Endothelial cell of hepatic sinusoid (primary cell): ENCODE data around the gene GALNT10.

ENCODE experiments used
- in situ Hi-C: cut with HindIII; loops from 2 replicates; pipeline ENCODE4 v1.10.0; 2017; ENCODE audit warnings: low sequenced_read_pairs

GALNT10 gene

DNA sequence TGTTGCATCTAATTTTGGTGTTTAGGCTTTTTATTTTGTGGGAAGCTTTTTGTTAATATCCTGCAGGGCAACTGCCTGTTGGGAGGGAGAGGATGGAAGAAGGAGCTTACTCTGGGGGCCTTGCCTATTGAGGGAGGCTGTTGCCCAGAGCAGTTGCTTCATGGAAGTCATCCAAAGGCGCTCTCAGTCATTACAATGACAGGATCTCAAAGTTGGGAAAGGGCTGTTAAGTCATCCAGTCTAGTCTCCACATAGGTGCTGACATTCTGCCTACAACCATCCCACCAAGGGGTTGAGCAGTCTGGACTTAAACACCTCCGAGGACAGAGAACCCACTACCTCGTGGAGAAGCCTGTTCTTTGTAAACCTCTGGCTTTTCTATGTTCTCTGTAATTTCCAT, 268.5 kb downstream of the GALNT10 start:
- in situ Hi-C loops, result loop anchor here (5.0 kb wide), 2 partner anchors 148 to 188 kb away; no protein-coding TSS in a partner anchor

DNA sequence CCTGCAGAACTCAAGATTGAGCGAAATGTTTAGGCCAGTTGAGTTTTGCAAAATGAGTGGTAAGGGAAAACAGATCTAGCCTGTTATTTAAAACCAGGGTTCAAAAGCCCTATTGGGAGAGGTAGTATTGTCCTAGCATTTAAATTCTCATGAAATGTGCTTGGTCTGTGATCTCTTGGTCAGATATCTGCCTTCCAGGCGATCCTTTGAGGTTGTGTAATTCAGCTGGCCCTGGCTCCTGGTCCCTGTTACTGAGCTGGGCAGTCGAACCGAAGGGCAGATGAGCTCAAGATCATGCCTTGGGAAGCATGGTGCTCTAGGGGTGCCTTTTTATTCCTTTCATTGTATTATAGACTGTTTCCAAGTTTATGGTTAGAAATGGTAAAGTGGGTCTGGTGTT, 269.6 kb downstream of the GALNT10 start:
- in situ Hi-C loops, result no loop called here

DNA sequence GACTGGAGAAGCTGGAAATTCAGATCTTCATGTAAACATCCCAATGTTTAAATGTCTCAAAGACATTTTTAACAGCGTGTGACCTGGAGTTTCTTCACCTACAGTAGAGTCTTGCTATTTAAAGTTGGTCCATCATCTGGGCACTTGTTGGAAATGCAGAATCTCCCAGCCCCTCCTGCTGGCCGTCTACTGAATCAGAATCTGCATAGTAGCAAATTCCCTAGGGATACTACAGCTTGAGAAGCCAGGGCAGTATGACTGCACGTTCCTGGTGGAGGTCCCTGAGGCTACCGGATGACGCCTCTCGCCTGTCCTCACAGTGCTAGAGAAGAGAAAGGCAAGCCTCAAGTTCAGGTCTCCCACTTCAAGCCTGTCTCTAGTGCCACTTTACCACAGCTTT, 271.0 kb downstream of the GALNT10 start:
- in situ Hi-C loops, result no loop called here

DNA sequence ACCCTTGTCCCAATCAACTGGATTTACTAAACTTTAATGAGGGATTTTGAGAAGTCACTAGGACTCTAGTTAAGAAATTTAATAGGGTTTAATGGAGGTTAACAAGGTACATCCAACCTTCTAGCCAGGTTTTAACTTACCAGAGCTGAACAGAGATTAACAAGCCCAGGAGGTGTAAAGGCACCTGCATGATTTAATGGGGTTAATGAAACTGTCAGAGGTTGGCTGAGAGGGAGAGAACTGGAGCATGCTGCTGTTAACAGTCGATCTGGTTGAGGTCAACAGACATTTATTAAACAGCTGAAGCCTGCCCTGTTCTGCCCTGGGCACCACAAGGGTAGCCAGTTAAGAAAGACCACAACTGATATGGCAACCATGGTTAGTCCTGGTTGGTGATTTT, 273.9 kb downstream of the GALNT10 start:
- in situ Hi-C loops, result no loop called here

GRCh38 chr5:154465169-154465568, 274.6 kb downstream of the GALNT10 start:
- in situ Hi-C loops, result no loop called here

GRCh38 chr5:154466147-154466546, 275.6 kb downstream of the GALNT10 start:
- in situ Hi-C loops, result no loop called here

GRCh38 chr5:154466671-154467070, 276.1 kb downstream of the GALNT10 start:
- in situ Hi-C loops, result no loop called here

- in situ Hi-C loops, result no loop called here
Observed at GRCh38 chr5:154467655-154468354, 277.3 kb downstream of the GALNT10 start.

- in situ Hi-C loops, result no loop called here
Observed at GRCh38 chr5:154470137-154470536, 279.6 kb downstream of the GALNT10 start.
